Lower lobe of right lung (tissue), 2 donors: ENCODE results near the gene XDH. TPM values are rescaled to one million over a fixed set of nuclear protein-coding genes. Genes with fewer than 3 reads are reported as not detected.

Experiments used
- ATAC-seq, 2 donors: fragments of 200-7000 bp; cut with Tn5 transposase; one replicate each; pipeline ENCODE4 v1.9.1; 2020 to 2022; ENCODE audit warnings: mild to moderate bottlenecking in 2 of 2, moderate library complexity in 2 of 2
- DNase-seq: peaks from one replicate; pipeline ENCODE4 v3.0.0-alpha.2; 2020
- H3K27ac ChIP-seq: fragments of 200-600 bp; one replicate; pipeline ENCODE4 v1.8.0; 2022
- H3K27me3 ChIP-seq: fragments of 200-600 bp; one replicate; pipeline ENCODE4 v1.8.0; 2022; ENCODE audit warnings: low read depth
- H3K36me3 ChIP-seq: fragments of 200-600 bp; one replicate; pipeline ENCODE4 v1.8.0; 2022; ENCODE audit warnings: mild to moderate bottlenecking
- H3K4me1 ChIP-seq: fragments of 200-600 bp; one replicate; pipeline ENCODE4 v1.8.0; 2022
- H3K4me3 ChIP-seq: fragments of 200-600 bp; one replicate; pipeline ENCODE4 v1.8.0; 2022; ENCODE audit warnings: mild to moderate bottlenecking
- H3K9me3 ChIP-seq: fragments of 200-600 bp; one replicate; pipeline ENCODE4 v1.8.0; 2022
- intact Hi-C: fragments of 100-400 bp; cut with DNase I; formaldehyde crosslinking; loops from one replicate; pipeline ENCODE4 v1.11.0; 2022
- total RNA-seq: library from RNA; stranded (reverse); fragmentation: NEBNext Ultra II Directional; extraction: Animal tissue kit (Norgen Biotek cat#: 25700); gene quantifications from one replicate; pipeline ENCODE4 v1.2.1, GENCODE V29; 2021
- TF ChIP-seq, protein P1 (sequence below): fragments of 200-600 bp; IDR thresholded peaks from one replicate; pipeline ENCODE4 v1.8.0; 2022; ENCODE audit warnings: antibody characterized with exemption, mild to moderate bottlenecking
- donor health status: DM: no; HTN: yes; CAD: no; lungs with severe emphysema.

Gene XDH
- total RNA-seq, 1 donor from 2014 or later, result 0.27 TPM

DNA sequence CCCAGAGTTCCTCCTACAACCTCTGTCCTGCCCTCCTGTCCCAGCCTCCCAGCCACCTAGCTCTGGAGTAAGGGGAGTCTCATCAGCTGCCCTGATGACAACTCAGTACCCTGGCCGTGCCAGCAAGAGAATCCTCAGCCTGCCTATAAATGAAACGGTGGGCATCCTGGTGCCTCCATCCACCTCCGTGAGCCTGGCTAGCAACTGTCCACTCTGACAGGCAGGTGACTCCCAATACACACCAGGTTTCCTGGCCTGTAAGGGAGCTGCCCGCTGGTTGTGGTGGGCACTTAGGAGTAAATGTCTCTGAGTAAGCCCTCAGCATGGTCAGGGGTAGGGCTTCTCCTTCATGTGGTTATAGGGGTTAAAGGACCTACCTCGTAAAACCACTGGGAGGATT lies 81.5 kb downstream of the XDH start:
- DNase-seq, result no peak
- Histone ChIP-seq H3K27me3 (no peaks in the 10 kb centered on the region), H3K36me3 (no peaks in the 10 kb centered on the region), H3K9me3 (no peaks in the 10 kb centered on the region), H3K27ac (no peak overlapping the region), H3K4me1 (peaks cover 8% of the 10 kb centered on the region), H3K4me3 (no peak overlapping the region)
- ATAC-seq, result no peak
- intact Hi-C loops, result loop anchor here (10.0 kb wide), 1 partner anchor 618 kb away; no protein-coding TSS in a partner anchor
- TF ChIP-seq, protein P1, sequence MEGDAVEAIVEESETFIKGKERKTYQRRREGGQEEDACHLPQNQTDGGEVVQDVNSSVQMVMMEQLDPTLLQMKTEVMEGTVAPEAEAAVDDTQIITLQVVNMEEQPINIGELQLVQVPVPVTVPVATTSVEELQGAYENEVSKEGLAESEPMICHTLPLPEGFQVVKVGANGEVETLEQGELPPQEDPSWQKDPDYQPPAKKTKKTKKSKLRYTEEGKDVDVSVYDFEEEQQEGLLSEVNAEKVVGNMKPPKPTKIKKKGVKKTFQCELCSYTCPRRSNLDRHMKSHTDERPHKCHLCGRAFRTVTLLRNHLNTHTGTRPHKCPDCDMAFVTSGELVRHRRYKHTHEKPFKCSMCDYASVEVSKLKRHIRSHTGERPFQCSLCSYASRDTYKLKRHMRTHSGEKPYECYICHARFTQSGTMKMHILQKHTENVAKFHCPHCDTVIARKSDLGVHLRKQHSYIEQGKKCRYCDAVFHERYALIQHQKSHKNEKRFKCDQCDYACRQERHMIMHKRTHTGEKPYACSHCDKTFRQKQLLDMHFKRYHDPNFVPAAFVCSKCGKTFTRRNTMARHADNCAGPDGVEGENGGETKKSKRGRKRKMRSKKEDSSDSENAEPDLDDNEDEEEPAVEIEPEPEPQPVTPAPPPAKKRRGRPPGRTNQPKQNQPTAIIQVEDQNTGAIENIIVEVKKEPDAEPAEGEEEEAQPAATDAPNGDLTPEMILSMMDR, result no peak

DNA sequence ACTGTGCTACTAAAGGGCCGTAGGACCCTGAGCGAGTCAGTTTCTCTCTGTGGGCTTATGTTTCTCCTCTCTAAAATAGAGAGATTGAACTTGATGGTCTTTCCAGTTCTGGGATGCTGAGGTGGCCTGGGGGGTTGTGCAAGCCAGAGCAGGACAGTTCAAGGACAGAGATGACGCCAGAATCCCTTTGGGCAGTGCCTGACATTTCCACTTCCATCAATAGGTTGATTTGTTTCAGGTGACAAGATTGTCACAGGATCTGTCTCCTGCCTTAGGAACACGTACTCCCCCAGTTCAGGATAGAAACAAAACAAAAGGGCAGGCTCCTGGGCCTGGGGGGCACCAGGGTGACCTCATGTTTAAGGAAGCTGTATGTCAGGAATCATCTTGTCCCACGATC lies 82.0 kb downstream of the XDH start:
- Histone ChIP-seq H3K36me3 (no peaks in the 10 kb centered on the region), H3K9me3 (no peaks in the 10 kb centered on the region), H3K27me3 (no peaks in the 10 kb centered on the region), H3K4me3 (no peak overlapping the region), H3K27ac (no peak overlapping the region), H3K4me1 (peaks cover 10% of the 10 kb centered on the region)
- TF ChIP-seq, protein P1, result no peak
- intact Hi-C loops, result loop anchor here (10.0 kb wide), 1 partner anchor 618 kb away; no protein-coding TSS in a partner anchor
- ATAC-seq (no peak), DNase-seq (no peak)

DNA sequence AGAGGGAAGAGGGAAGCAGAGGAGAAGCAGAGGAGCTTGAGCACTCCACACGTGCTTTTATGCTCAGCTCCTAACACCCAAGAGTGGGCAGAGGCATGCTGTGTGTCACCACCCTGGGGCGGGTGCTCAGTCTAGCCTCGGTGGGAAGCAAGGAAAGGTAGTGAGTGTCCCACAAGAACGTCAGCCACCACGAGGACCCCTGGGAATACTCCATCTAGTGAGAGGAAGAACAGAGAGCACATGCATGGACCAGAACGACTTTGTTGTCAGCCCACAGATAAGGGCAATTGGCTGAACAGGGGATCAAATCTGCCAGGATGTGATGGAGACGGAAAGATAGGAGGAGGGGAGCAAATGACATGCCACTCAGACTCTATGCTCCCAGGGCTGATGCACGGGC lies 83.4 kb downstream of the XDH start:
- TF ChIP-seq, protein P1, result no peak
- H3K4me1 ChIP-seq, result peaks cover 10% of the 10 kb centered on the region
- no peak for DNase-seq
- H3K27me3 ChIP-seq, result no peaks in the 10 kb centered on the region
- intact Hi-C loops, result loop anchor here (10.0 kb wide), 1 partner anchor 616 kb away; no protein-coding TSS in a partner anchor
- no peak overlapping the region for H3K27ac ChIP-seq
- ATAC-seq, result no peak
- no peaks in the 10 kb centered on the region for H3K9me3 ChIP-seq
- no peaks in the 10 kb centered on the region for H3K36me3 ChIP-seq
- H3K4me3 ChIP-seq, result no peak overlapping the region

DNA sequence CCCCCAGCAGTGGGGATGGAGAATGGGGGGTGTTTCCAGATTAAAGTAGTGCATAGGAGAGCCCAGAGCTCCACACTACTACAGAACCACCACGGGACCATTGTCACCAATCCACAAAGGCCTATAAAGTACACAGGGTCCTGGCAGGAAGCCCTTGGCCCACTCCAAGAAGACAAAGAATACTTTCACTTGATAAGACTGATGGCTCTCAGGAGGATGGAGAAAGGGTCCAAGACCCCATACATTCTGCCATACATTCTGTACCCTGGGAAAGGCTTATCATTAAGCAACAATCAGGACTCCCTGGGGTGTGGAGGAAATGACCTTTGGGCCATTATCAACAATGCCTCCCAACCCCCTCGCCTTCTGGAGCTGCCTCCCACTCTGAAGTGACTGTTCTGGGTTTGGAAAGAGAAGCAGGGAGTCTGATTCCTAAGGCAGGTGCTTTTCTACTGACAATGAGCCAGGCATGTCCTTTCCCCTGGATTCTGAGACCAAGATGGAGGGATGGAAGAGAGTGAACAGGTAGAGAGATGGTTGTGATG lies 85.4 kb downstream of the XDH start:
- ATAC-seq, result no peak
- Histone ChIP-seq H3K4me3 (no peak overlapping the region), H3K27me3 (no peaks in the 10 kb centered on the region), H3K4me1 (peaks cover 10% of the 10 kb centered on the region), H3K36me3 (no peaks in the 10 kb centered on the region), H3K9me3 (no peaks in the 10 kb centered on the region), H3K27ac (no peak overlapping the region)
- intact Hi-C loops, result no loop called here
- TF ChIP-seq, protein P1, result no peak
- no peak for DNase-seq

DNA sequence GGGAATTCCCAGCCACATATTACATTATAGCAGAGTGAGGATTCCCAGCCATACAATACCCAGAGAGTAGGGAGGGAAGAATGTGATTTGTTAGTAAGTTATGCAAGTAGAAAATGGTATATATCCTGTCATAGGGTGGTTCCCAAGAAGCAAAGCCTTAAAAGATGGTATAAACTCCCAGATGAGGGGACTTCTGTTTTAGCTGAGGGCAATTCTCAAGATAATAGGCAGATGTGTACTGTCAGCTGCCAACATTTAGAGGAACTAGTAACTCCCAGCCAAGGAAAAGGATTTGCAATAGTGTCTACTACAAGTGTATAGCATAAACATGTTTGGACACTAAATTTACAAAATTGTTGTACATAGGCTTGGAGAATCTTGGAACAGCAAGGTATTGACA lies 86.5 kb downstream of the XDH start:
- Histone ChIP-seq H3K27me3 (no peaks in the 10 kb centered on the region), H3K36me3 (no peaks in the 10 kb centered on the region), H3K4me1 (peaks cover 17% of the 10 kb centered on the region), H3K4me3 (no peak overlapping the region), H3K27ac (no peak overlapping the region), H3K9me3 (no peaks in the 10 kb centered on the region)
- intact Hi-C loops, result no loop called here
- ATAC-seq (no peak), DNase-seq (no peak)
- TF ChIP-seq, protein P1, result no peak
